ENCODE measurements around the gene IER5. TPM values are rescaled to one million over a fixed set of nuclear protein-coding genes. Genes with fewer than 3 reads are reported as not detected.

Gene IER5
- total and polyA plus RNA-seq, 9 of the 15 experiments (the other 6 are each of a cell fraction or from before 2014, with no cell fraction given): 2.4 to 32.1 (median 12.0) TPM

DNA sequence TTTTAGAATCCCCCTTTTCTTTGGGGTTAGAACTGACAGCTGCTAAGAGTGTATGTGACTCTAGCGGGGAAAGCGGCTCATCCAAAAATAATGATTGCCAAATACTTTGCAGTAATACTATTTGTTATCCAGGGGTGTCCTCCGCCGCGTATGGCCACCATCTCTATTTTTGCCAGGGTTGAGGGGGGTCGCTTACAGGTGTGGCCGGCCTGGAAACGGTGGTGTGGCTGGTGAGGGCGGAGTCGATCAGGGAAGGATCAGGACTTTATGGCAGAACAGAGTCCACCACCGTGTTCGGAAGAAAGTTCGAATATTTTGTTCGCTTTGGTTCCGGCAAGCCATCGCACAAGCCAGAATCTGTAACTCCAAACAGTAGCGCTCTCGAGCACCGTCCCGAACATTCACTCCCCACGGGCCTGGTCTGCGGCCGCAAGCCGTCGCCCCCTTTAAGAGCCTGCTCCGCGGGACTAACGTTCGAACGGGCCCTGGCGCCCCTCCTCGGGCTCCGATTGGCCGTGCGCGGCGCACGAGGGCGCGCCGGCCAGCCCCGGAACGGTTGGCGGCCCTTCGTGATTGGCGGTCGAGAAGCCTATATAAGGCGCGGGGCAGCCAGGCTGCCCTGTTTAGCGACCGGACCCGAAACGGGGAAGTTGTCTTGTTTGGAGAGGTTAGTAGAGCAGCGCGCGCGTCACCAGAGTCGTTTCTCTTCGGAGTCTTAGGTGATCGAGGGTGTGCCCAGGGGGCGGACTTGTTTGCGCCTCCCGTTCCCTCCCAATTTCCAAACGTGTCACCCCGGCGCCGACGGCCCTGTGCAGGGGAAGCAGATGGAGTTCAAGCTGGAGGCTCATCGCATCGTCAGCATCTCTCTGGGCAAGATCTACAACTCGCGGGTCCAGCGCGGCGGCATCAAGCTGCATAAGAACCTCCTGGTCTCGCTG lies at the start of gene IER5 (continued):
- TF ChIP-seq ZC3H4 (CRISPR knock-in tag; IDR thresholded peaks at IDR 0.05; ENCODE audit: borderline replicate concordance): peak; percentile 99; the same call in 1 of the 2 replicates
- TF ChIP-seq ZNF699 (CRISPR knock-in tag; IDR thresholded peaks at IDR 0.05; ENCODE audit: insufficient replicate concordance): no peak
- TF ChIP-seq HDAC1 (IDR thresholded peaks at IDR 0.05): peak in 1 of 2 experiments; percentile 61; a peak in 3 of 4 replicates
- peak; percentile 66; the same call in 1 of the 2 replicates for TF ChIP-seq FOXJ2 (tag; IDR thresholded peaks at IDR 0.05)
- peak; percentile 100 for TF ChIP-seq POLR2B (IDR thresholded peaks at IDR 0.05; ENCODE audit: low read depth, partially characterized antibody)
- TF ChIP-seq, protein P1, sequence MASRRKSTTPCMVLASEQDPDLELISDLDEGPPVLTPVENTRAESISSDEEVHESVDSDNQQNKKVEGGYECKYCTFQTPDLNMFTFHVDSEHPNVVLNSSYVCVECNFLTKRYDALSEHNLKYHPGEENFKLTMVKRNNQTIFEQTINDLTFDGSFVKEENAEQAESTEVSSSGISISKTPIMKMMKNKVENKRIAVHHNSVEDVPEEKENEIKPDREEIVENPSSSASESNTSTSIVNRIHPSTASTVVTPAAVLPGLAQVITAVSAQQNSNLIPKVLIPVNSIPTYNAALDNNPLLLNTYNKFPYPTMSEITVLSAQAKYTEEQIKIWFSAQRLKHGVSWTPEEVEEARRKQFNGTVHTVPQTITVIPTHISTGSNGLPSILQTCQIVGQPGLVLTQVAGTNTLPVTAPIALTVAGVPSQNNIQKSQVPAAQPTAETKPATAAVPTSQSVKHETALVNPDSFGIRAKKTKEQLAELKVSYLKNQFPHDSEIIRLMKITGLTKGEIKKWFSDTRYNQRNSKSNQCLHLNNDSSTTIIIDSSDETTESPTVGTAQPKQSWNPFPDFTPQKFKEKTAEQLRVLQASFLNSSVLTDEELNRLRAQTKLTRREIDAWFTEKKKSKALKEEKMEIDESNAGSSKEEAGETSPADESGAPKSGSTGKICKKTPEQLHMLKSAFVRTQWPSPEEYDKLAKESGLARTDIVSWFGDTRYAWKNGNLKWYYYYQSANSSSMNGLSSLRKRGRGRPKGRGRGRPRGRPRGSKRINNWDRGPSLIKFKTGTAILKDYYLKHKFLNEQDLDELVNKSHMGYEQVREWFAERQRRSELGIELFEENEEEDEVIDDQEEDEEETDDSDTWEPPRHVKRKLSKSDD (conservative IDR thresholded peaks at IDR 0.05; ENCODE audit: low read length): peak; percentile 74
- TF ChIP-seq, protein P2, sequence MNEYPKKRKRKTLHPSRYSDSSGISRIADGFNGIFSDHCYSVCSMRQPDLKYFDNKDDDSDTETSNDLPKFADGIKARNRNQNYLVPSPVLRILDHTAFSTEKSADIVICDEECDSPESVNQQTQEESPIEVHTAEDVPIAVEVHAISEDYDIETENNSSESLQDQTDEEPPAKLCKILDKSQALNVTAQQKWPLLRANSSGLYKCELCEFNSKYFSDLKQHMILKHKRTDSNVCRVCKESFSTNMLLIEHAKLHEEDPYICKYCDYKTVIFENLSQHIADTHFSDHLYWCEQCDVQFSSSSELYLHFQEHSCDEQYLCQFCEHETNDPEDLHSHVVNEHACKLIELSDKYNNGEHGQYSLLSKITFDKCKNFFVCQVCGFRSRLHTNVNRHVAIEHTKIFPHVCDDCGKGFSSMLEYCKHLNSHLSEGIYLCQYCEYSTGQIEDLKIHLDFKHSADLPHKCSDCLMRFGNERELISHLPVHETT (CRISPR knock-in tag; conservative IDR thresholded peaks at IDR 0.05 in 1 of 2, IDR thresholded peaks at IDR 0.05 in 1 of 2): no peak
- TF ChIP-seq SIX5 (IDR thresholded peaks at IDR 0.05; ENCODE audit: borderline replicate concordance in 1 of 2, insufficient read depth in 1 of 2, low read depth in 1 of 2, low read length in 2 of 2): no peak
- peak; percentile 78; the same call in 1 of the 2 replicates for TF ChIP-seq ZC3H8 (IDR thresholded peaks at IDR 0.05)
- peak; percentile 55; the same call in 1 of the 2 replicates for TF ChIP-seq ELF1 (tag; IDR thresholded peaks at IDR 0.05)
- 0 out of 2 replicates have a peak, but pooled peaks have one; percentile 44 for TF ChIP-seq MEF2D (tag; conservative IDR thresholded peaks at IDR 0.05; ENCODE audit: low read depth)
- TF ChIP-seq, protein P3, sequence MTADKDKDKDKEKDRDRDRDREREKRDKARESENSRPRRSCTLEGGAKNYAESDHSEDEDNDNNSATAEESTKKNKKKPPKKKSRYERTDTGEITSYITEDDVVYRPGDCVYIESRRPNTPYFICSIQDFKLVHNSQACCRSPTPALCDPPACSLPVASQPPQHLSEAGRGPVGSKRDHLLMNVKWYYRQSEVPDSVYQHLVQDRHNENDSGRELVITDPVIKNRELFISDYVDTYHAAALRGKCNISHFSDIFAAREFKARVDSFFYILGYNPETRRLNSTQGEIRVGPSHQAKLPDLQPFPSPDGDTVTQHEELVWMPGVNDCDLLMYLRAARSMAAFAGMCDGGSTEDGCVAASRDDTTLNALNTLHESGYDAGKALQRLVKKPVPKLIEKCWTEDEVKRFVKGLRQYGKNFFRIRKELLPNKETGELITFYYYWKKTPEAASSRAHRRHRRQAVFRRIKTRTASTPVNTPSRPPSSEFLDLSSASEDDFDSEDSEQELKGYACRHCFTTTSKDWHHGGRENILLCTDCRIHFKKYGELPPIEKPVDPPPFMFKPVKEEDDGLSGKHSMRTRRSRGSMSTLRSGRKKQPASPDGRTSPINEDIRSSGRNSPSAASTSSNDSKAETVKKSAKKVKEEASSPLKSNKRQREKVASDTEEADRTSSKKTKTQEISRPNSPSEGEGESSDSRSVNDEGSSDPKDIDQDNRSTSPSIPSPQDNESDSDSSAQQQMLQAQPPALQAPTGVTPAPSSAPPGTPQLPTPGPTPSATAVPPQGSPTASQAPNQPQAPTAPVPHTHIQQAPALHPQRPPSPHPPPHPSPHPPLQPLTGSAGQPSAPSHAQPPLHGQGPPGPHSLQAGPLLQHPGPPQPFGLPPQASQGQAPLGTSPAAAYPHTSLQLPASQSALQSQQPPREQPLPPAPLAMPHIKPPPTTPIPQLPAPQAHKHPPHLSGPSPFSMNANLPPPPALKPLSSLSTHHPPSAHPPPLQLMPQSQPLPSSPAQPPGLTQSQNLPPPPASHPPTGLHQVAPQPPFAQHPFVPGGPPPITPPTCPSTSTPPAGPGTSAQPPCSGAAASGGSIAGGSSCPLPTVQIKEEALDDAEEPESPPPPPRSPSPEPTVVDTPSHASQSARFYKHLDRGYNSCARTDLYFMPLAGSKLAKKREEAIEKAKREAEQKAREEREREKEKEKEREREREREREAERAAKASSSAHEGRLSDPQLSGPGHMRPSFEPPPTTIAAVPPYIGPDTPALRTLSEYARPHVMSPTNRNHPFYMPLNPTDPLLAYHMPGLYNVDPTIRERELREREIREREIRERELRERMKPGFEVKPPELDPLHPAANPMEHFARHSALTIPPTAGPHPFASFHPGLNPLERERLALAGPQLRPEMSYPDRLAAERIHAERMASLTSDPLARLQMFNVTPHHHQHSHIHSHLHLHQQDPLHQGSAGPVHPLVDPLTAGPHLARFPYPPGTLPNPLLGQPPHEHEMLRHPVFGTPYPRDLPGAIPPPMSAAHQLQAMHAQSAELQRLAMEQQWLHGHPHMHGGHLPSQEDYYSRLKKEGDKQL (CRISPR knock-in tag; IDR thresholded peaks at IDR 0.05; ENCODE audit: borderline replicate concordance): no peak
